Panc1 (cell line): ENCODE results near the gene FABP1. TPM values are rescaled to one million over a fixed set of nuclear protein-coding genes. Genes with fewer than 3 reads are reported as not detected.

Experiments
- ATAC-seq: fragments of 200-7000 bp; cut with Tn5 transposase; 2 replicates; pipeline ENCODE4 v1.9.1; 2020; ENCODE audit warnings: mild to moderate bottlenecking, moderate library complexity
- BruUV-seq: library from RNA; stranded (reverse); fragments of 400-500 nt; replicated peaks from 2 replicates; lab custom pipeline; 2021; lab: Mats Ljungman, UMichigan
- CTCF ChIA-PET: fragments of 300-600 bp; sonication (Branson Sonifier 250); formaldehyde crosslinking; loops from one replicate; lab custom pipeline; 2022; ENCODE audit warnings: antibody characterized with exemption; lab: Charles Lee
- POLR2A ChIA-PET: fragments of 300-600 bp; sonication (Branson Sonifier 250); formaldehyde crosslinking; loops from one replicate; lab custom pipeline; 2022; ENCODE audit warnings: antibody characterized with exemption; lab: Charles Lee
- DNase-seq: peaks from one replicate; pipeline ENCODE4 v3.0.0-alpha.2; 2010; ENCODE audit warnings: low read depth, low spot score
- H3K27ac ChIP-seq: 2 replicates; pipeline ENCODE4 v1.5.1; 2011; ENCODE audit warnings: mild to moderate bottlenecking, low read length, inconsistent platforms
- H3K27me3 ChIP-seq: fragments of 200-500 bp; sonication (Bioruptor generic); 2 replicates; pipeline ENCODE4 v1.6.0; 2014; ENCODE audit warnings: low read length, inconsistent platforms; ENCODE audit not compliant: control insufficient read depth, insufficient read depth
- H3K36me3 ChIP-seq: fragments of 200-500 bp; sonication (Bioruptor generic); 2 replicates; pipeline ENCODE4 v1.5.1; 2014; ENCODE audit warnings: inconsistent platforms, mild to moderate bottlenecking, low read length, moderate library complexity; ENCODE audit not compliant: control insufficient read depth, insufficient read depth
- H3K4me1 ChIP-seq: 2 replicates; pipeline ENCODE4 v1.5.1; 2011; ENCODE audit warnings: inconsistent platforms, mild to moderate bottlenecking, low read length, moderate library complexity; ENCODE audit not compliant: control insufficient read depth, insufficient read depth
- H3K4me3 ChIP-seq, 2 experiments: 2 replicates each; pipeline ENCODE4 v1.5.1; 2011 to 2012; ENCODE audit warnings: low read depth in 2 of 2, low read length in 2 of 2, mild to moderate bottlenecking in 2 of 2, inconsistent platforms in 1 of 2, moderate library complexity in 1 of 2
- H3K9me3 ChIP-seq: fragments of 200-500 bp; sonication (Bioruptor generic); 2 replicates; pipeline ENCODE4 v1.5.1; 2014; ENCODE audit warnings: low read depth, mild to moderate bottlenecking, inconsistent platforms, low read length, moderate library complexity; ENCODE audit not compliant: control insufficient read depth, insufficient read depth
- CTCF ChIP-seq: fragments of 450-650 bp; IDR thresholded peaks from 2 replicates; pipeline ENCODE4 v1.5.1; 2017; ENCODE audit warnings: mild to moderate bottlenecking
- POLR2AphosphoS5 ChIP-seq: IDR thresholded peaks from 2 replicates; pipeline ENCODE4 v1.6.1; 2012; ENCODE audit warnings: mild to moderate bottlenecking, low read depth, low read length, moderate library complexity
- REST ChIP-seq, 2 experiments: IDR thresholded peaks; 2 replicates each; pipeline ENCODE4 v1.6.1; 2011 to 2012; ENCODE audit warnings: low read depth in 2 of 2, control low read depth in 1 of 2, low read length in 1 of 2, mild to moderate bottlenecking in 1 of 2, moderate library complexity in 1 of 2; ENCODE audit not compliant: insufficient read depth in 1 of 2
- SIN3A ChIP-seq: IDR thresholded peaks from 2 replicates; pipeline ENCODE4 v1.6.1; 2012; ENCODE audit warnings: low read depth, mild to moderate bottlenecking, low read length, moderate library complexity, borderline replicate concordance; ENCODE audit not compliant: insufficient read depth
- TCF7L2 ChIP-seq: IDR thresholded peaks from 2 replicates; pipeline ENCODE4 v1.6.1; 2011; ENCODE audit warnings: mild to moderate bottlenecking, low read depth, low read length, inconsistent platforms
- in situ Hi-C: cut with HindIII; loops from 2 replicates; pipeline ENCODE4 v1.10.0; 2016; ENCODE audit warnings: low sequenced_read_pairs, low pct_unique_long_range_greater_than_20kb
- intact Hi-C: fragments of 100-400 bp; cut with micrococcal nuclease; formaldehyde crosslinking; loops from one replicate; pipeline ENCODE4 v1.10.0; 2022; ENCODE audit not compliant: unreplicated experiment
- total RNA-seq: library from RNA; stranded (reverse); gene quantifications from one replicate; pipeline ENCODE4 v1.2.1, GENCODE V29; 2021; ENCODE audit not compliant: unreplicated experiment

The FABP1 gene
- total RNA-seq, 1 experiment from 2014 or later, result 0.36 TPM

- no TSS peak for BruUV-seq
- Histone ChIP-seq H3K27ac (no peak overlapping the region), H3K27me3 (no peaks in the 10 kb centered on the region; the same call in 1 of the 2 replicates), H3K9me3 (peaks cover 10% of the 10 kb centered on the region; the same call in 1 of the 2 replicates), H3K36me3 (no peaks in the 10 kb centered on the region), H3K4me1 (no peaks in the 10 kb centered on the region), H3K4me3 (no peak overlapping the region)
- POLR2A ChIA-PET, result no interaction called here
- in situ Hi-C loops (no loop called here), intact Hi-C loops (no loop called here)
- ATAC-seq (no peak), DNase-seq (no peak)
- no peak for TF ChIP-seq CTCF
- TF ChIP-seq SIN3A, result no peak
- no peak for TF ChIP-seq REST (IDR thresholded peaks at IDR 0.05; ENCODE audit: insufficient read depth in 1 of 2, low read depth in 2 of 2, low read length in 1 of 2)
- TF ChIP-seq POLR2AphosphoS5, result no peak
- no peak for TF ChIP-seq TCF7L2
- CTCF ChIA-PET, result no interaction called here
Observed at GRCh38 chr2:88147145-88147544, 19.3 kb upstream of the FABP1 start.

- CTCF ChIA-PET, result no interaction called here
- H3K9me3 ChIP-seq, result peaks cover 10% of the 10 kb centered on the region; the same call in 1 of the 2 replicates
Observed at GRCh38 chr2:88146590-88146989, 18.7 kb upstream of the FABP1 start.

More at GRCh38 chr2:88146590-88146989, 18.7 kb upstream of the FABP1 start:
- H3K4me3 ChIP-seq, result no peak overlapping the region
- intact Hi-C loops (no loop called here), in situ Hi-C loops (no loop called here)
- no peaks in the 10 kb centered on the region for H3K36me3 ChIP-seq
- H3K27me3 ChIP-seq, result no peaks in the 10 kb centered on the region; the same call in 1 of the 2 replicates
- no peaks in the 10 kb centered on the region for H3K4me1 ChIP-seq
- POLR2A ChIA-PET, result no interaction called here
- DNase-seq (no peak), ATAC-seq (no peak)
- TF ChIP-seq TCF7L2 (no peak), REST (IDR thresholded peaks at IDR 0.05; ENCODE audit: insufficient read depth in 1 of 2, low read depth in 2 of 2, low read length in 1 of 2) (no peak), CTCF (no peak), POLR2AphosphoS5 (no peak), SIN3A (no peak)
- no peak overlapping the region for H3K27ac ChIP-seq
- BruUV-seq, result no TSS peak
